Cardiac muscle cell (in vitro differentiated cells and primary cell): Measurements from ENCODE around the gene STAM. TPM values are rescaled to one million over a fixed set of nuclear protein-coding genes. Genes with fewer than 3 reads are reported as not detected.
A peak's percentile ranks its signal among the peaks of the same experiment; 100 is the strongest.

Experiments
- DNase-seq, 2 donors: peaks; one replicate each; pipeline versions ENCODE4 v3.0.0 to v3.0.0-alpha.2; 2010 to 2017; ENCODE audit warnings: low read depth in 1 of 2, low spot score in 1 of 2
- H3K27ac ChIP-seq: fragments of 200-600 bp; sonication (generic); 2 replicates; pipeline ENCODE4 v1.5.1; 2016
- H3K27me3 ChIP-seq: fragments of 200-600 bp; sonication (generic); 2 replicates; pipeline ENCODE4 v1.6.0; 2016; ENCODE audit warnings: control low read depth
- H3K36me3 ChIP-seq: fragments of 200-600 bp; sonication (generic); 2 replicates; pipeline ENCODE4 v1.5.1; 2016; ENCODE audit warnings: control low read depth
- H3K4me1 ChIP-seq: fragments of 200-600 bp; sonication (generic); 2 replicates; pipeline ENCODE4 v1.8.1; 2017; ENCODE audit warnings: low read depth, mild to moderate bottlenecking, mixed run types
- H3K4me3 ChIP-seq: fragments of 200-600 bp; sonication (generic); 2 replicates; pipeline ENCODE4 v1.5.1; 2016; ENCODE audit warnings: mild to moderate bottlenecking
- H3K9me3 ChIP-seq: fragments of 200-600 bp; sonication (generic); 2 replicates; pipeline ENCODE4 v1.5.1; 2017; ENCODE audit warnings: low read depth, mild to moderate bottlenecking, control low read depth
- CTCF ChIP-seq: IDR thresholded peaks from 2 replicates; pipeline ENCODE4 v1.5.1; 2012; ENCODE audit warnings: low read depth, mild to moderate bottlenecking, low read length
- polyA plus RNA-seq: library from polyadenylated mRNA; unstranded; fragments of >200 nt; fragmentation: Nextera tagmentation; extraction: Ambion mirVana; gene quantifications from 2 replicates; pipeline ENCODE4 v1.2.1, GENCODE V29; 2016
- total RNA-seq: library from RNA; depleted of rRNA; stranded (reverse); fragments of >200 nt; gene quantifications from 2 replicates; pipeline ENCODE4 v1.2.3, GENCODE V29; 2016

STAM gene
- total and polyA plus RNA-seq, 2 experiments from 2014 or later = 22.7 to 27.6 TPM

GRCh38 chr10:17736223-17736622 lies 92.3 kb downstream of the STAM start:
- no peaks in the 10 kb centered on the region for H3K36me3 ChIP-seq
- no peak overlapping the region for H3K4me3 ChIP-seq
- TF ChIP-seq CTCF = no peak
- no peaks in the 10 kb centered on the region for H3K9me3 ChIP-seq
- peaks cover 7% of the 10 kb centered on the region for H3K4me1 ChIP-seq
- no peaks in the 10 kb centered on the region for H3K27me3 ChIP-seq
- no peak overlapping the region for H3K27ac ChIP-seq
- no peak for DNase-seq

GRCh38 chr10:17737027-17737965 lies 93.3 kb downstream of the STAM start:
- no peak overlapping the region for H3K4me3 ChIP-seq
- no peaks in the 10 kb centered on the region for H3K9me3 ChIP-seq
- TF ChIP-seq CTCF = peak; percentile 56
- peak; percentile 59 to 65 for DNase-seq
- H3K27me3 ChIP-seq = no peaks in the 10 kb centered on the region
- H3K4me1 ChIP-seq = peaks cover 7% of the 10 kb centered on the region
- no peaks in the 10 kb centered on the region for H3K36me3 ChIP-seq
- no peak overlapping the region for H3K27ac ChIP-seq

GRCh38 chr10:17740668-17741067 lies 96.7 kb downstream of the STAM start:
- no peak for DNase-seq
- no peak overlapping the region for H3K27ac ChIP-seq
- H3K4me1 ChIP-seq = peaks cover 9% of the 10 kb centered on the region
- no peak for TF ChIP-seq CTCF
- H3K36me3 ChIP-seq = no peaks in the 10 kb centered on the region
- no peaks in the 10 kb centered on the region for H3K9me3 ChIP-seq
- no peak overlapping the region for H3K4me3 ChIP-seq
- H3K27me3 ChIP-seq = no peaks in the 10 kb centered on the region

- Histone ChIP-seq H3K36me3 (no peaks in the 10 kb centered on the region), H3K4me3 (no peak overlapping the region), H3K9me3 (no peaks in the 10 kb centered on the region), H3K27ac (no peak overlapping the region), H3K4me1 (peaks cover 7% of the 10 kb centered on the region), H3K27me3 (no peaks in the 10 kb centered on the region)
- peak; percentile 81 for TF ChIP-seq CTCF
- DNase-seq = peak; percentile 54 to 76
Measured at GRCh38 chr10:17742918-17743317, 99.0 kb downstream of the STAM start.

- Histone ChIP-seq H3K27ac (no peak overlapping the region), H3K27me3 (no peaks in the 10 kb centered on the region), H3K4me1 (peaks cover 3% of the 10 kb centered on the region), H3K9me3 (no peaks in the 10 kb centered on the region), H3K36me3 (no peaks in the 10 kb centered on the region), H3K4me3 (no peak overlapping the region)
- DNase-seq = no peak
- TF ChIP-seq CTCF = no peak
Measured at GRCh38 chr10:17743437-17743836, 99.5 kb downstream of the STAM start.
